Gastroesophageal sphincter (tissue), 4 donors: ENCODE measurements around the gene PIK3R1. TPM values are rescaled to one million over a fixed set of nuclear protein-coding genes. Genes with fewer than 3 reads are reported as not detected.

Experiments used
- ATAC-seq: fragments of 150-250 bp; one replicate; pipeline ENCODE4 v1.9.1; 2016; ENCODE audit warnings: mild to moderate bottlenecking, moderate library complexity
- H3K27ac ChIP-seq, 4 donors: fragments of 200-600 bp; sonication (generic) in 3 of 4; 1 replicate in 3 of 4; 2 replicates in 1 of 4; pipeline ENCODE4 v1.5.1; 2016 to 2019
- H3K27me3 ChIP-seq: fragments of 200-600 bp; sonication (generic); one replicate; pipeline ENCODE4 v1.5.1; 2019
- H3K36me3 ChIP-seq, 2 donors: fragments of 200-600 bp; sonication (generic); one replicate each; pipeline ENCODE4 v1.5.1; 2019; ENCODE audit warnings: control low read depth in 1 of 2
- H3K4me1 ChIP-seq, 3 donors: fragments of 200-600 bp; sonication (generic); 1 replicate in 2 of 3; 2 replicates in 1 of 3; pipeline ENCODE4 v1.5.1; 2016 to 2019; ENCODE audit warnings: control low read depth in 2 of 3
- H3K4me3 ChIP-seq, 2 donors: fragments of 200-600 bp; sonication (generic); one replicate each; pipeline ENCODE4 v1.5.1; 2019; ENCODE audit warnings: mild to moderate bottlenecking in 1 of 2, moderate library complexity in 1 of 2
- H3K9me3 ChIP-seq, 3 donors: fragments of 200-600 bp; sonication (generic); one replicate each; pipeline ENCODE4 v1.5.1; 2017 to 2019; ENCODE audit warnings: control low read depth in 2 of 3
- CTCF ChIP-seq, 4 experiments: fragments of 200-600 bp in 2 of 4; fragments of 450-650 bp in 2 of 4; sonication (generic) in 1 of 4; IDR thresholded peaks; one replicate each; pipeline ENCODE4 v1.5.1; 2017 to 2019; ENCODE audit warnings: antibody characterized with exemption in 4 of 4, mild to moderate bottlenecking in 2 of 4, moderate library complexity in 2 of 4
- EP300 ChIP-seq: sonication (generic); formaldehyde crosslinking; IDR thresholded peaks from one replicate; pipeline ENCODE4 v1.6.1; 2017; ENCODE audit warnings: antibody characterized with exemption, mild to moderate bottlenecking
- POLR2A ChIP-seq, 2 donors: fragments of 450-650 bp; IDR thresholded peaks; one replicate each; pipeline ENCODE4 v1.6.1; 2017; ENCODE audit warnings: antibody characterized with exemption in 2 of 2, mild to moderate bottlenecking in 2 of 2, moderate library complexity in 1 of 2
- POLR2AphosphoS5 ChIP-seq: sonication (generic); formaldehyde crosslinking; IDR thresholded peaks from one replicate; pipeline ENCODE4 v1.6.1; 2017; ENCODE audit warnings: antibody characterized with exemption
- WGBS, 2 donors: methylation state at CpG; one replicate each; pipeline ENCODE4 v1.1.5; 2018; ENCODE audit warnings: low coverage in 1 of 2; 5-methylcytosine and 5-hydroxymethylcytosine counted together
- total RNA-seq, 4 donors: library from RNA; depleted of rRNA; stranded (reverse); fragments of >200 nt; gene quantifications; one replicate each; pipeline ENCODE4 v1.1.0, GENCODE V29; 2016

PIK3R1 gene
- total RNA-seq, 4 donors from 2014 or later = 188 to 403 (median 312) TPM

GRCh38 chr5:68320413-68320986 lies 104.9 kb downstream of the PIK3R1 start:
- Histone ChIP-seq H3K27me3 (no peaks in the 10 kb centered on the region), H3K4me3 (no peak overlapping the region), H3K36me3 (no peaks in the 10 kb centered on the region), H3K27ac (no peak overlapping the region), H3K4me1 (no peaks in the 10 kb centered on the region), H3K9me3 (no peaks in the 10 kb centered on the region)
- ATAC-seq = no peak
- no peak for TF ChIP-seq POLR2A (IDR thresholded peaks at IDR 0.05)
- no peak for TF ChIP-seq POLR2AphosphoS5
- no peak for TF ChIP-seq EP300
- no peak for TF ChIP-seq CTCF (IDR thresholded peaks at IDR 0.05)
- 70 to 82% methylated on average over 3 to 4 of the region's 5 CpGs for WGBS, 2 donors

GRCh38 chr5:68325065-68325580 lies 109.6 kb downstream of the PIK3R1 start:
- H3K27ac ChIP-seq = no peak overlapping the region
- H3K9me3 ChIP-seq = no peaks in the 10 kb centered on the region
- WGBS, 2 donors = 67 to 100% methylated on average over 1 of the region's 1 CpG
- H3K36me3 ChIP-seq = no peaks in the 10 kb centered on the region
- H3K4me3 ChIP-seq = no peak overlapping the region
- no peaks in the 10 kb centered on the region for H3K27me3 ChIP-seq
- no peaks in the 10 kb centered on the region for H3K4me1 ChIP-seq
- no peak for TF ChIP-seq POLR2AphosphoS5
- TF ChIP-seq POLR2A (IDR thresholded peaks at IDR 0.05) = no peak
- TF ChIP-seq CTCF (IDR thresholded peaks at IDR 0.05) = no peak
- no peak for TF ChIP-seq EP300
- no peak for ATAC-seq

- Histone ChIP-seq H3K36me3 (no peaks in the 10 kb centered on the region), H3K4me1 (peaks cover 0 to 4% (median 0%) of the 10 kb centered on the region in 3 donors), H3K4me3 (no peak overlapping the region), H3K27ac (no peak overlapping the region), H3K9me3 (no peaks in the 10 kb centered on the region), H3K27me3 (no peaks in the 10 kb centered on the region)
- TF ChIP-seq POLR2AphosphoS5 = no peak
- no peak for TF ChIP-seq CTCF (IDR thresholded peaks at IDR 0.05)
- no peak for ATAC-seq
- WGBS, 2 donors = 80 to 84% methylated on average over 6 of the region's 6 CpGs
Observed at GRCh38 chr5:68329554-68330255, 114.1 kb downstream of the PIK3R1 start.

GRCh38 chr5:68330574-68330973 lies 115.0 kb downstream of the PIK3R1 start:
- Histone ChIP-seq H3K27me3 (no peaks in the 10 kb centered on the region), H3K36me3 (no peaks in the 10 kb centered on the region), H3K4me1 (peaks cover 0 to 4% (median 0%) of the 10 kb centered on the region in 3 donors), H3K27ac (no peak overlapping the region), H3K4me3 (no peak overlapping the region), H3K9me3 (no peaks in the 10 kb centered on the region)
- 50% methylated on average over 1 of the region's 1 CpG; no CpG with 5 or more reads in 1 of the 2 donors for WGBS, 2 donors
- TF ChIP-seq POLR2A (IDR thresholded peaks at IDR 0.05) (no peak), EP300 (no peak), POLR2AphosphoS5 (no peak), CTCF (IDR thresholded peaks at IDR 0.05) (no peak)
- ATAC-seq = peak; percentile 22
